Measurements from ENCODE around the gene DPY19L1.
"Not testable (repeated sequence)": the region's sequence is repeated elsewhere in the genome, so short reads cannot be mapped to it uniquely, and the experiment has no call there.

DNA sequence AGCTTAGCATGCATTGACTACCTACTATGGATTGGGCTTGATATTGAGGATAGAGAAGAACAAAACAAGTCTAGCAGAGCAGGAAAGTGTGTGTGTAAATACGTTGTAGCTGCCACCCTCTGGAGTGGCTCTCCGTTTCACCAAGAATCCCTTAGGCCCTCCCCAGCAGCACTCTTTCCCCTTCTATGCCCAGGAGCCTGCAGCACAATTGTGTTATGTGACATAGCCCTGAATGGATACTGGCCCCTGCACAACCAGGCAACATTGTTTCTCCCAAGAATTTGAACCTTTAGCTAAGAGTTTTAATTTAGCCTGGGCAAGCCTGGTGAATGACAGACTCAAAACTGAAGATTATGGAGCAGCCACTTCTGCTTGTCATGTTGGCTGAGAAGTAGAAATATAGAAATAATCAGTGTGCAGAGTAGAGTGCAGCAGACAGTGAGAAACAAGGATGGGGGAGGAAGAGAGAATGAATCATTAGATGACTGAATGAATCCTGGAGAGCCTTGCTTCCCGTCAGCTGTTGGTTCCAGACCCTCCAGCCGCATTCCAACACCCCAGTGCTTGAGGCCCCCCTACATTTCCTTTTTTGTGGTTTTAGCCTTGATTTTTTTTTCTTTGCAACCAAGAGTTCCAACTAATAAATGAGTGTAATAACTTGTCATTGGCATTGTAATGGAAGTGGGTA is 16.3 kb upstream of the DPY19L1 start:
- TF ChIP-seq, protein P1, sequence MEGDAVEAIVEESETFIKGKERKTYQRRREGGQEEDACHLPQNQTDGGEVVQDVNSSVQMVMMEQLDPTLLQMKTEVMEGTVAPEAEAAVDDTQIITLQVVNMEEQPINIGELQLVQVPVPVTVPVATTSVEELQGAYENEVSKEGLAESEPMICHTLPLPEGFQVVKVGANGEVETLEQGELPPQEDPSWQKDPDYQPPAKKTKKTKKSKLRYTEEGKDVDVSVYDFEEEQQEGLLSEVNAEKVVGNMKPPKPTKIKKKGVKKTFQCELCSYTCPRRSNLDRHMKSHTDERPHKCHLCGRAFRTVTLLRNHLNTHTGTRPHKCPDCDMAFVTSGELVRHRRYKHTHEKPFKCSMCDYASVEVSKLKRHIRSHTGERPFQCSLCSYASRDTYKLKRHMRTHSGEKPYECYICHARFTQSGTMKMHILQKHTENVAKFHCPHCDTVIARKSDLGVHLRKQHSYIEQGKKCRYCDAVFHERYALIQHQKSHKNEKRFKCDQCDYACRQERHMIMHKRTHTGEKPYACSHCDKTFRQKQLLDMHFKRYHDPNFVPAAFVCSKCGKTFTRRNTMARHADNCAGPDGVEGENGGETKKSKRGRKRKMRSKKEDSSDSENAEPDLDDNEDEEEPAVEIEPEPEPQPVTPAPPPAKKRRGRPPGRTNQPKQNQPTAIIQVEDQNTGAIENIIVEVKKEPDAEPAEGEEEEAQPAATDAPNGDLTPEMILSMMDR (IDR thresholded peaks at IDR 0.05), result not testable (repeated sequence)
- not testable (repeated sequence) for TF ChIP-seq POLR2AphosphoS5 (IDR thresholded peaks at IDR 0.05); POLR2A (IDR thresholded peaks at IDR 0.05; ENCODE audit: low read depth); EP300 (IDR thresholded peaks at IDR 0.05)

Data from esophagus muscularis mucosa (tissue), 4 donors.